HL-60 (cell line): ENCODE data around the gene AGO3.

Experiments
- GABPA ChIP-seq: IDR thresholded peaks from 2 replicates; pipeline ENCODE4 v1.6.1; 2012; ENCODE audit warnings: low read depth
- POLR2AphosphoS5 ChIP-seq: IDR thresholded peaks from 2 replicates; pipeline ENCODE4 v1.6.1; 2012; ENCODE audit warnings: low read depth
- TF ChIP-seq, protein P1 (sequence below): IDR thresholded peaks from one replicate; pipeline ENCODE4 v1.5.1; 2011; ENCODE audit warnings: low read length, control low read depth, inconsistent platforms; ENCODE audit not compliant: insufficient read depth
- TF ChIP-seq, protein P2 (sequence below): IDR thresholded peaks from 2 replicates; pipeline ENCODE4 v1.6.1; 2012; ENCODE audit warnings: low read depth; ENCODE audit not compliant: insufficient replicate concordance

DNA sequence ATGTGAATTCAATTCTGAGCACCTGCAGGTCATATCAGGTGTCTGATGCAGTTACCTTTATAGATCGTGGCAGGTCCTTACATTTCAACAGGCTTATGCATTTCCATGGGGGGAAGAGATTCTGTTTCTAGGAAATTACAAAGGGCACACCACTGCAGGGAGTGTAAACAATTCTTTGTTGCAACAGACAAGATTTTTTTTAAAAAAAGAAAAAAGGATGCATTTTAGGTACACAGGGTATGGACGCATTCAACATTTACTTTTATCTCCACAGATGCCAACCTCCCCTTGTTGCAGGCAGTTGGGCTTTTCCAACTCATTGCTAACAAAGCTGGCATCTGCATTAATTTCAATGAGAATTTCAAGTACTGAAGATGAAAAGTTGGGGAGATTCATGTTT, 139.4 kb downstream of the AGO3 start:
- TF ChIP-seq, protein P1, sequence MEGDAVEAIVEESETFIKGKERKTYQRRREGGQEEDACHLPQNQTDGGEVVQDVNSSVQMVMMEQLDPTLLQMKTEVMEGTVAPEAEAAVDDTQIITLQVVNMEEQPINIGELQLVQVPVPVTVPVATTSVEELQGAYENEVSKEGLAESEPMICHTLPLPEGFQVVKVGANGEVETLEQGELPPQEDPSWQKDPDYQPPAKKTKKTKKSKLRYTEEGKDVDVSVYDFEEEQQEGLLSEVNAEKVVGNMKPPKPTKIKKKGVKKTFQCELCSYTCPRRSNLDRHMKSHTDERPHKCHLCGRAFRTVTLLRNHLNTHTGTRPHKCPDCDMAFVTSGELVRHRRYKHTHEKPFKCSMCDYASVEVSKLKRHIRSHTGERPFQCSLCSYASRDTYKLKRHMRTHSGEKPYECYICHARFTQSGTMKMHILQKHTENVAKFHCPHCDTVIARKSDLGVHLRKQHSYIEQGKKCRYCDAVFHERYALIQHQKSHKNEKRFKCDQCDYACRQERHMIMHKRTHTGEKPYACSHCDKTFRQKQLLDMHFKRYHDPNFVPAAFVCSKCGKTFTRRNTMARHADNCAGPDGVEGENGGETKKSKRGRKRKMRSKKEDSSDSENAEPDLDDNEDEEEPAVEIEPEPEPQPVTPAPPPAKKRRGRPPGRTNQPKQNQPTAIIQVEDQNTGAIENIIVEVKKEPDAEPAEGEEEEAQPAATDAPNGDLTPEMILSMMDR = no peak
- no peak for TF ChIP-seq POLR2AphosphoS5
- TF ChIP-seq GABPA = no peak
- TF ChIP-seq, protein P2, sequence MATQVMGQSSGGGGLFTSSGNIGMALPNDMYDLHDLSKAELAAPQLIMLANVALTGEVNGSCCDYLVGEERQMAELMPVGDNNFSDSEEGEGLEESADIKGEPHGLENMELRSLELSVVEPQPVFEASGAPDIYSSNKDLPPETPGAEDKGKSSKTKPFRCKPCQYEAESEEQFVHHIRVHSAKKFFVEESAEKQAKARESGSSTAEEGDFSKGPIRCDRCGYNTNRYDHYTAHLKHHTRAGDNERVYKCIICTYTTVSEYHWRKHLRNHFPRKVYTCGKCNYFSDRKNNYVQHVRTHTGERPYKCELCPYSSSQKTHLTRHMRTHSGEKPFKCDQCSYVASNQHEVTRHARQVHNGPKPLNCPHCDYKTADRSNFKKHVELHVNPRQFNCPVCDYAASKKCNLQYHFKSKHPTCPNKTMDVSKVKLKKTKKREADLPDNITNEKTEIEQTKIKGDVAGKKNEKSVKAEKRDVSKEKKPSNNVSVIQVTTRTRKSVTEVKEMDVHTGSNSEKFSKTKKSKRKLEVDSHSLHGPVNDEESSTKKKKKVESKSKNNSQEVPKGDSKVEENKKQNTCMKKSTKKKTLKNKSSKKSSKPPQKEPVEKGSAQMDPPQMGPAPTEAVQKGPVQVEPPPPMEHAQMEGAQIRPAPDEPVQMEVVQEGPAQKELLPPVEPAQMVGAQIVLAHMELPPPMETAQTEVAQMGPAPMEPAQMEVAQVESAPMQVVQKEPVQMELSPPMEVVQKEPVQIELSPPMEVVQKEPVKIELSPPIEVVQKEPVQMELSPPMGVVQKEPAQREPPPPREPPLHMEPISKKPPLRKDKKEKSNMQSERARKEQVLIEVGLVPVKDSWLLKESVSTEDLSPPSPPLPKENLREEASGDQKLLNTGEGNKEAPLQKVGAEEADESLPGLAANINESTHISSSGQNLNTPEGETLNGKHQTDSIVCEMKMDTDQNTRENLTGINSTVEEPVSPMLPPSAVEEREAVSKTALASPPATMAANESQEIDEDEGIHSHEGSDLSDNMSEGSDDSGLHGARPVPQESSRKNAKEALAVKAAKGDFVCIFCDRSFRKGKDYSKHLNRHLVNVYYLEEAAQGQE = no peak
